Gastrocnemius medialis (tissue), 4 donors: ENCODE data around the gene TMPRSS9.

Source experiments
- POLR2A ChIP-seq, 2 donors: fragments of 450-650 bp; IDR thresholded peaks; one replicate each; pipeline ENCODE4 v1.6.1; 2017; ENCODE audit warnings: antibody characterized with exemption in 2 of 2, mild to moderate bottlenecking in 2 of 2, moderate library complexity in 2 of 2
- TF ChIP-seq, protein P1 (sequence below), 5 experiments: fragments of 450-650 bp in 3 of 5; fragments of 200-600 bp in 2 of 5; sonication (generic) in 2 of 5; IDR thresholded peaks in 4 of 5; conservative IDR thresholded peaks in 1 of 5; 1 replicate in 4 of 5; 2 replicates in 1 of 5; pipeline ENCODE4 v1.5.1; 2016 to 2019; ENCODE audit warnings: antibody characterized with exemption in 5 of 5, mild to moderate bottlenecking in 3 of 5, moderate library complexity in 3 of 5

DNA sequence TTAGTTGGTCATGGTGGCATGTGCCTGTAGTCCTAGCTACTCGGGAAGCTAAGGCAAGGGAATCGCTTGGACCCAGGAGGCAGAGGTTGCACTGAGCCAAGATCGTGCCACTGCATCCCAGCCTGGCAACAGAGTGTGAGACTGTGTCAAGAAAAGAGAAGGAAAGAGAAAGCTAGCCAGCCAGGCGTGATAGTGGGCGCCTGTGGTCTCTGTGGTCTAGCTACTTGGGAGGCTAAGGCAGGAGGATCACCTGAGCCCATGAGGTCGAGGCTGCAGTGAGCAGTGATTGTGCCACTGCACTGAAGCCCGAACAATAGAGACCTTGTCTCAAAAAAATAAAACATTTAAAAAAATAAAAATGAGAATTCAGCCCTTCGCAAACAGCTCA, 34.0 kb downstream of the TMPRSS9 start:
- TF ChIP-seq, protein P1, sequence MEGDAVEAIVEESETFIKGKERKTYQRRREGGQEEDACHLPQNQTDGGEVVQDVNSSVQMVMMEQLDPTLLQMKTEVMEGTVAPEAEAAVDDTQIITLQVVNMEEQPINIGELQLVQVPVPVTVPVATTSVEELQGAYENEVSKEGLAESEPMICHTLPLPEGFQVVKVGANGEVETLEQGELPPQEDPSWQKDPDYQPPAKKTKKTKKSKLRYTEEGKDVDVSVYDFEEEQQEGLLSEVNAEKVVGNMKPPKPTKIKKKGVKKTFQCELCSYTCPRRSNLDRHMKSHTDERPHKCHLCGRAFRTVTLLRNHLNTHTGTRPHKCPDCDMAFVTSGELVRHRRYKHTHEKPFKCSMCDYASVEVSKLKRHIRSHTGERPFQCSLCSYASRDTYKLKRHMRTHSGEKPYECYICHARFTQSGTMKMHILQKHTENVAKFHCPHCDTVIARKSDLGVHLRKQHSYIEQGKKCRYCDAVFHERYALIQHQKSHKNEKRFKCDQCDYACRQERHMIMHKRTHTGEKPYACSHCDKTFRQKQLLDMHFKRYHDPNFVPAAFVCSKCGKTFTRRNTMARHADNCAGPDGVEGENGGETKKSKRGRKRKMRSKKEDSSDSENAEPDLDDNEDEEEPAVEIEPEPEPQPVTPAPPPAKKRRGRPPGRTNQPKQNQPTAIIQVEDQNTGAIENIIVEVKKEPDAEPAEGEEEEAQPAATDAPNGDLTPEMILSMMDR (IDR thresholded peaks at IDR 0.05 in 4 of 5, conservative IDR thresholded peaks at IDR 0.05 in 1 of 5), result no peak
- TF ChIP-seq POLR2A (IDR thresholded peaks at IDR 0.05), result no peak
